ENCODE data around the gene CBX7.

CBX7 gene

GRCh38 chr22:39120983-39121382 is 31.5 kb downstream of the CBX7 start:
- Histone ChIP-seq H3K27ac (no peak overlapping the region), H3K4me3 (ENCODE audit: low read depth, low read length) (no peak overlapping the region), H3K27me3 (replicated peaks) (peaks cover 5% of the 10 kb centered on the region), H3K36me3 (replicated peaks) (no peaks in the 10 kb centered on the region)
- DNase-seq: no peak
- no peak for TF ChIP-seq CTCF (IDR thresholded peaks at IDR 0.05; ENCODE audit: low read depth, low read length, missing control alignments)
- in situ Hi-C loops (cut with HindIII; ENCODE audit: low pct_ligation_motif_present, low sequenced_read_pairs): no loop called here

GRCh38 chr22:39117585-39118191 is 34.8 kb downstream of the CBX7 start:
- peak; percentile 20 for DNase-seq
- H3K4me3 ChIP-seq (ENCODE audit: low read depth, low read length): no peak overlapping the region
- TF ChIP-seq CTCF (IDR thresholded peaks at IDR 0.05; ENCODE audit: low read depth, low read length, missing control alignments): peak; percentile 65
- H3K27ac ChIP-seq: no peak overlapping the region
- H3K36me3 ChIP-seq (replicated peaks): no peaks in the 10 kb centered on the region
- H3K27me3 ChIP-seq (replicated peaks): peaks cover 14% of the 10 kb centered on the region
- in situ Hi-C loops (cut with HindIII; ENCODE audit: low pct_ligation_motif_present, low sequenced_read_pairs): no loop called here

- in situ Hi-C loops (cut with HindIII; ENCODE audit: low pct_ligation_motif_present, low sequenced_read_pairs): no loop called here
- Histone ChIP-seq H3K4me3 (ENCODE audit: low read depth, low read length) (no peak overlapping the region), H3K27me3 (replicated peaks) (peaks cover 15% of the 10 kb centered on the region), H3K36me3 (replicated peaks) (no peaks in the 10 kb centered on the region), H3K27ac (no peak overlapping the region)
- no peak for TF ChIP-seq CTCF (IDR thresholded peaks at IDR 0.05; ENCODE audit: low read depth, low read length, missing control alignments)
- DNase-seq: no peak
These were observed 36.4 kb downstream of the CBX7 start for GRCh38 chr22:39115977-39116621.

GRCh38 chr22:39115570-39115969 is 36.9 kb downstream of the CBX7 start:
- no peak overlapping the region for H3K4me3 ChIP-seq (ENCODE audit: low read depth, low read length)
- no peak for TF ChIP-seq CTCF (IDR thresholded peaks at IDR 0.05; ENCODE audit: low read depth, low read length, missing control alignments)
- H3K36me3 ChIP-seq (replicated peaks): no peaks in the 10 kb centered on the region
- DNase-seq: no peak
- H3K27ac ChIP-seq: no peak overlapping the region
- in situ Hi-C loops (cut with HindIII; ENCODE audit: low pct_ligation_motif_present, low sequenced_read_pairs): no loop called here
- H3K27me3 ChIP-seq (replicated peaks): peaks cover 18% of the 10 kb centered on the region

- in situ Hi-C loops (cut with HindIII; ENCODE audit: low pct_ligation_motif_present, low sequenced_read_pairs): no loop called here
- no peak for TF ChIP-seq CTCF (IDR thresholded peaks at IDR 0.05; ENCODE audit: low read depth, low read length, missing control alignments)
- H3K4me3 ChIP-seq (ENCODE audit: low read depth, low read length): no peak overlapping the region
- no peak for DNase-seq
- H3K36me3 ChIP-seq (replicated peaks): no peaks in the 10 kb centered on the region
- peaks cover 18% of the 10 kb centered on the region for H3K27me3 ChIP-seq (replicated peaks)
- H3K27ac ChIP-seq: no peak overlapping the region
These were observed 38.4 kb downstream of the CBX7 start for GRCh38 chr22:39114112-39114511.

Measured in brain microvascular endothelial cell (primary cell).